Measurements from ENCODE around the gene MYO5B.

MYO5B gene

DNA sequence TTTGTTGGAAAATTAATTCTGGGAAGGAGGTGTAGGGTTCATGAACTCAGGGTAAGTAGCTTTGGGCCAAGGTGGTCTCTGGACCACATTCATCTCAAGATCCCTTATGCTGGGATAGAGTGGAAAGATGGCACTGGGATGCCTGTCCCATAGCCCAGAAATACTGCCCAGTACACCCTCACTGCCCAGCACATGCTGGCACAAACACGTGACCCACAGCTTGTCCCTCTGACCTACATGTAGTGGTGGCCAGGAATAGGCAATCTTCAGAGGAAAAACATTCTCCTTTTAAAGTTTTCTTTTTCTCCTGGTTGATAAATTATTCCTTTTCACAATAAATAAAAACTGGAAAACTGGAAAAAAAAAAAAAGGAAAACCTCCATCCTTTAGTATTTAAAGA, 246.0 kb downstream of the MYO5B start:
- no peak overlapping the region for H3K27ac Mint-ChIP-seq
- H3K4me1 Mint-ChIP-seq = peaks cover 2 to 6% of the 10 kb centered on the region in 2 donors
- H3K27me3 Mint-ChIP-seq = peaks cover 19 to 21% of the 10 kb centered on the region in 2 donors
- DNase-seq (no peak), ATAC-seq (replicated peaks) (no peak)
- no peak overlapping the region for H3K4me3 Mint-ChIP-seq
- H3K36me3 Mint-ChIP-seq = no peaks in the 10 kb centered on the region
- H3K9me3 Mint-ChIP-seq = no peaks in the 10 kb centered on the region

DNA sequence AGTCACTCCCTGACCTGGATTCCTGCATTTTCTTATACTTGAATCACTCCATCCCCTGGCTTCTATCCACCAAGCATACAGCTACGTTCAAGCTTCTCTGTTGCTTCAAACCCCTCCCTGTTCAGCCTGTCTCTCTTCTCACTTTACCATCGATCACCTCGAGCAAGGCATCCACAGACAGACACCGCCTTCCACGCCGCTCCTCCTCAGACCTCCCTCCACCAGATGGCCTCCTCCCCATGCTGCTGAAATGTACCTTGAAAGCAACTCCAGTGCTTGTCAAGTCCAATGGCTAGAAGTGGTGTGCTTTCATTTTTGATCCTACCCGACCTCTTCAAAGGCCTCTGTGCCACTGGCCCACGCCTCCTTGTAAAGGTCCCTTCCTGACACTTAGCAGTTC, 250.3 kb downstream of the MYO5B start:
- H3K4me1 Mint-ChIP-seq = no peaks in the 10 kb centered on the region
- ATAC-seq (replicated peaks) = no peak
- H3K36me3 Mint-ChIP-seq = no peaks in the 10 kb centered on the region
- no peak overlapping the region for H3K27ac Mint-ChIP-seq
- peaks cover 0 to 3% of the 10 kb centered on the region in 2 donors for H3K9me3 Mint-ChIP-seq
- no peak overlapping the region for H3K4me3 Mint-ChIP-seq
- peaks cover 12 to 22% of the 10 kb centered on the region in 2 donors for H3K27me3 Mint-ChIP-seq
- DNase-seq = no peak

DNA sequence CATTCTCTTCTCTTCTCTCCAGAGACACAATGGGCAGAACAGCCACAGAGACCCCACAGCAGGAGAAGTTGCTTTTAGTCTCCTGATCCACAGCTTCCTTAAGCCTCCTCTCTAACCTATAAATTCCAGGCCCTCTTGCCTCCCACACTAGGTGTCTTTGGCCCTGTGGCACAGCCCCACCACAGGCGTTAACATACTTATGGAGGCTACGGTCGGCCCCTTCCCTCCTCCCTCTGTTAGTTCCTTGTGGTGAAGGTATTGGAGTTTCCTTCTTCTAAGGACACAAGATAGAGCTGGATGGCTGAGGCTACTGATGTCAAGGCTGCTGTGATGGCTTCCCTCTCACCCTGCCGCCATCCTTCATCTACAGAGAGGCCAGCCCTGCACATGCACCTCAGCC, 258.1 kb downstream of the MYO5B start:
- ATAC-seq (replicated peaks) = no peak

DNA sequence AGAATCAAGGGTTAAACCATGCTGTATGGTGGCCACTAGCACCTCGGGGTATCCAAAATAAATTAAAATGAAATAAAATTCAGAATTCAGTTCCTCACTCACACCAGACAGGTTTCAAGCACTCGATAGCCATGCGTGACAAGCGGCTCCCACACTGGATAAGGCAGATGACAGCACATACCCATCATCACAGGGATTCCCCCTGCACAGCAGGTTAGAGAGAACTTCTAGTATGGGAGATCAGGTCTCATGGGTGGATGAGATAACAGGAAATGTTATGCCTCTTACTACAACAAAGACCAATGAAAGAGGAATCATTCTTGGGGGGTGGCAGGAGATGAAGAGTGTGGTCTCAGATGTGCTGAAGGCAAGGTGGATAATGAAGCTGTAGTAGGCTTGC, 259.7 kb downstream of the MYO5B start:
- no peak for DNase-seq
- no peak for ATAC-seq (replicated peaks)
- Mint-ChIP-seq H3K4me1 (peaks cover 0 to 2% of the 10 kb centered on the region in 2 donors), H3K36me3 (no peaks in the 10 kb centered on the region), H3K27me3 (peaks cover 8 to 10% of the 10 kb centered on the region in 2 donors), H3K9me3 (no peaks in the 10 kb centered on the region), H3K4me3 (no peak overlapping the region), H3K27ac (no peak overlapping the region)

More for the DNA sequence above, 258.1 kb downstream of the MYO5B start:
- Mint-ChIP-seq H3K9me3 (no peaks in the 10 kb centered on the region), H3K36me3 (no peaks in the 10 kb centered on the region), H3K27ac (no peak overlapping the region), H3K27me3 (peaks cover 14% of the 10 kb centered on the region in 2 donors), H3K4me1 (peaks cover 0 to 2% of the 10 kb centered on the region in 2 donors), H3K4me3 (no peak overlapping the region)
- DNase-seq = no peak

DNA sequence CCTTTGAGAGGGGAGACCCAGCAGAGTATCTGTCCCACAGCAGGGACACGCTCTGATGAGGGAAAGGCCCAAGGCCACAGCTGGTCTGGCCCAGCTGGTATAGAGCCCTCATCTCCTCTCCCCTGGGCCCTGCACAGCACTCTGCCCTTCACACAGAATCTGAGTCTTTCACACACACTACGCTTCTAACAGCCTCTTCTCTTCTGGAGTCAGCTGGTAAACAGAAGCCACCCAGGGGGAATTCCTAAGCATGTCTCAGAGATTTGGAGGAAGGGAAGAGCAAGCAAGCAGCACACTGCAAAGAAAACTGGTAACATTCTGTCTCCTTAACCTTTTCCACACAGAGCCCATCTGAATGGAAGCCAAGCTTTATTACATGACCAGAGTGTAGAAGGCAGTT, 260.5 kb downstream of the MYO5B start:
- H3K9me3 Mint-ChIP-seq = no peaks in the 10 kb centered on the region
- ATAC-seq (replicated peaks) = peak in 1 of 2 donors; percentile 38
- peaks cover 8 to 10% of the 10 kb centered on the region in 2 donors for H3K27me3 Mint-ChIP-seq
- no peak overlapping the region for H3K27ac Mint-ChIP-seq
- H3K4me3 Mint-ChIP-seq = no peak overlapping the region
- H3K36me3 Mint-ChIP-seq = no peaks in the 10 kb centered on the region
- DNase-seq = no peak
- H3K4me1 Mint-ChIP-seq = peaks cover 0 to 2% of the 10 kb centered on the region in 2 donors

DNA sequence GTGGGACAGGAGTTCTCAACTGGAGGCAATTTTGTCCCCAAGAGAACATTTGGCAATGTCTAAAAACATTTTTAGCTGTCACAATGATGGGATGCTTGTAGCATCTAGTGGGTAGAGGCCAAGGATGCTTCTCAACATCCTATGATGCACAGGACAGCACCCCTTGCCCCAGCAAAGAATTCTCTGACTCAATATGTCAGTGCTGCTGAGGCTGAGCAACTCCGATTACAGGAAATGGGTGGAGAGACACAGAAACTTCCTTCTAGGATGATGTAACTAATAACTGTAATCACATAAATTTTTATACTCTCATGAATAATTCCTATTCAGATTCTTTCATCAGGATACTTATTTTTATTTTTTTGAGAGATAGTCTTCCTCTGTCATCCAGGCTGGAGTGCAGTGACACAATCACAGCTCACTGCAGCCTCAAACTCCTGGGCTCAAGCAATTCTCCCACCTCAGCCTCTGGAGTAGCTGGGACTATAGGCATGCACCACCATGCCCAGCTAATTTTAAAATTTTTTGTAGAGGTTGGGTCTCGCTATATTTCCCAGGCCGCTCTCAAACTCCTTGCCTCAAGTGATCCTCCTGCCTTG, 261.3 kb downstream of the MYO5B start:
- Mint-ChIP-seq H3K27me3 (peaks cover 5 to 10% of the 10 kb centered on the region in 2 donors), H3K4me3 (no peak overlapping the region), H3K36me3 (no peaks in the 10 kb centered on the region), H3K27ac (no peak overlapping the region), H3K4me1 (peaks cover 0 to 2% of the 10 kb centered on the region in 2 donors), H3K9me3 (no peaks in the 10 kb centered on the region)
- DNase-seq (no peak), ATAC-seq (replicated peaks) (no peak)

DNA sequence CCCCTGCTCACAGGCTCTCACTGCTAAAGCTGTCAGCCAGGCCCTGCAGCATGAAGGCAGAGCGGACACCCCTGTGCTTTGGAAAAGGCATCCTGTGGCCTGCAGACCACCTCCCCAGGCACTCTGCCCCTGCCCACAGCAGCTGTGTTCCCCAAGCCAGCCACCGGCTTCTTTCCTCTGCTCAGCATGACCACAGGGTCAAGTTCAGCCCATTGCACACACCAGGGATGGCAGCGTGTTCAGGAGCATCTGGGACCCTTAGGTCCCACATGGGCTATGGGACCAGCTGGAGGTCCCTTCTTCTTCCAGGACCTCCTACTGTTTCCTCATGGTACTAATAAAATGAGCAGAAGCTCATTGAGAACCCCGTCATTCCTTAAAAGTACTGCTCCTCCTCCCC, 263.2 kb downstream of the MYO5B start:
- no peak for DNase-seq
- Mint-ChIP-seq H3K9me3 (peaks cover 0 to 3% of the 10 kb centered on the region in 2 donors), H3K27me3 (peaks cover 0 to 12% of the 10 kb centered on the region in 2 donors), H3K36me3 (no peaks in the 10 kb centered on the region), H3K27ac (no peak overlapping the region), H3K4me1 (peaks cover 0 to 2% of the 10 kb centered on the region in 2 donors), H3K4me3 (no peak overlapping the region)
- no peak for ATAC-seq (replicated peaks)

DNA sequence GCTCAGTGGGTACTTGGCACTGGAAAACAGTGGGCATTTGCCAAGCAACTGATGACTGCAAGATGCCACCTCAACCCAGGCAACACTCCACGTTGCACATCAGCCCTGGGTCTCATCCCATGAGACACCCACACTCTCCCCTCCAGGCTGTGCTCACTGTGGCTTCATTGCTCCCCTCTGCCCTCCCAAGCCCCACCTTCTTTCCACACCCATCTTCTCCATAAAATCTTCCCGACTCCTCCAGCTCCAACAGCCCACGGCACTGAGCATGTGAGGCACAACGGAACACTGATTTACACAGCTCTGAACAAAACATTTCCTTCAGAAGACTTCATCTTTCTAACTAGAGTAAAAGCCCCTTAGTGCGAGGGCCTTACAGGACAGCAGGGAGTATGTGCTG, 263.8 kb downstream of the MYO5B start:
- DNase-seq (no peak), ATAC-seq (replicated peaks) (no peak)
- peaks cover 0 to 5% of the 10 kb centered on the region in 2 donors for H3K9me3 Mint-ChIP-seq
- H3K27ac Mint-ChIP-seq = no peak overlapping the region
- no peaks in the 10 kb centered on the region for H3K36me3 Mint-ChIP-seq
- H3K4me3 Mint-ChIP-seq = no peak overlapping the region
- H3K27me3 Mint-ChIP-seq = peaks cover 0 to 16% of the 10 kb centered on the region in 2 donors
- H3K4me1 Mint-ChIP-seq = peaks cover 0 to 2% of the 10 kb centered on the region in 2 donors

DNA sequence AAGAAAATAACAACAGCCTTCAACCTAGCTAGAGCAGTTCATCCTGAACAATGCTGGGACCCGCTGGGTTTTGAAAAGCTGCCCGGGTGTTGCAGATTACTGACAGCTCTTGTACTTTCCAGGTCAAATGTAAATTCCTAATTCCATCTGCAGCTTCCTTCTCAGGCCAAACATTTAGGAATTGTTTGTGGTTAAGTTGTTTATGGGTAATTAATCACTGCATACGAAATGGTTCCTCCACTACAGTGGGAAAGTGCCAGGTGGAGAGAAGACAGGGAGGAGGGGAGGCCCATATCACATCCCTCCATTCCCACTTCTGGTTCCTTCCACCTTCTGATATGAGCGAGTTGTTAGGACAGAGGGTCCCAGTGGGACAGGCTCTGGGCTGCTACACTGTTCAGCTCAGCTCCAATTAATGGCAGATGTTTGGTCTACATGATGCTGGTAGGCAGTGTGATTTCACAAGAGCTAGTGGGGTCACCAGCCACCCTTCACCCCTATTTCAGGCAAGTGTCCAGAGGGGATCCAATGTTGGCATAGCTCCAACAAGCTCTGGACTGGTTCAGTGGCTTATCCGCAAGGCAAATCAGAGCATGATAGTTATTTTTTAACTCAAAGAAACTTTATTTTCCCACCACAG, 268.7 kb downstream of the MYO5B start:
- Mint-ChIP-seq H3K4me3 (no peak overlapping the region), H3K4me1 (no peaks in the 10 kb centered on the region), H3K36me3 (peaks cover 0 to 3% of the 10 kb centered on the region in 2 donors), H3K9me3 (peaks cover 2 to 9% of the 10 kb centered on the region in 2 donors), H3K27ac (no peak overlapping the region), H3K27me3 (peaks cover 23 to 29% of the 10 kb centered on the region in 2 donors)
- no peak for ATAC-seq (replicated peaks)
- DNase-seq = no peak

DNA sequence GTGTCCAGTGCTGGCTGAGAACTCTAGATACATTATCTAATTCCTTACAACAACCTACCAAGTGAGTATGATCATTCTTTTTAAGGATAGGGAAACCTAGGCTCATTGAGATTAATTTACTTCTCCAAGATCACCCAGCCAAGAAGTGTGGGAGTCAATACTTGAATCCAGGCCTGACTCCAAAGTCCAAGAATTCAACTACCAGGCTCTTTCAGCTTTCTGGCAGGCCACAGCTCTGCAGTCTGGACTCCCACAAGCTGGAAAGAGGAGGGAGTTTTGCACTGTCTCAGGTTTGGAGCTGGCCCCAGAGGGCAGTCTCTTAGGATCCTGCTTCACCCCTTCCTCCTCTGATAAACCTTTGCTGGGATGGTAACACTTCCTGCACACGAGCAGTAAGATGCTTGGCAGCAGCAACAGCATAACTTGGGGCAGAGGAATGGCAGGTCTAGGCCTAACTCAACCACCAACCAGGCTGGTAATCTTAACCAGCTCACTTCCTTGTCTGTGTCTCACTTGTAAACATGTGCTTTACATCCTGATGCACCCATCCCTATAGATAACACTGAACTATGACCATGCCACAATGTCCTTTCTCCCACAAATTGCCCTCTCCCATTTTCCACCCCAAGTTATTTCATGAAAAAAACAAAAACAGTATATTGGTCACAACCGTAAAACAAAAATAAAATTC, 270.5 kb downstream of the MYO5B start:
- ATAC-seq (replicated peaks) (no peak), DNase-seq (no peak)
- Mint-ChIP-seq H3K36me3 (peaks cover 0 to 3% of the 10 kb centered on the region in 2 donors), H3K9me3 (peaks cover 2 to 9% of the 10 kb centered on the region in 2 donors), H3K4me1 (no peaks in the 10 kb centered on the region), H3K27me3 (peaks cover 36 to 38% of the 10 kb centered on the region in 2 donors), H3K4me3 (no peak overlapping the region), H3K27ac (no peak overlapping the region)

DNA sequence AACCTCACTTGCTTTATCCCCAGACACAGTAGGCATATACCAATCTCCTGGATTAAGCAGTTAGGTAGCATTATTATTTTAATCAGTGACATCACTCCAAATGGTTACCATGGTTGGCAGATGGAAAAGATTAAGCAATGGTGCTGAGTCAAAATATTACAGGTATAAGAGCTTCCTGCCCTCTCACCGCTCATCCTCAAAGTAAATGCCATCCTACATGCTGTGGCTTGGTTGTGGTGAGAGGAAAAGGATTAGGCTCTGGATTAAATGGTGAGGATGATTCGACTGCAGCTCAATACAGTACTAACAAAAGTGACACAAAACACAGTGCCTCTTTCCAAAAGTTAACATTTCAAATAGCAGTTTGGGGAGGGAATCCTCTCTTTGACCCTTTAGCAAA, 272.7 kb downstream of the MYO5B start:
- Mint-ChIP-seq H3K9me3 (peaks cover 2 to 9% of the 10 kb centered on the region in 2 donors), H3K4me1 (no peaks in the 10 kb centered on the region), H3K4me3 (no peak overlapping the region), H3K27me3 (peaks cover 42 to 43% of the 10 kb centered on the region in 2 donors), H3K36me3 (peaks cover 0 to 3% of the 10 kb centered on the region in 2 donors), H3K27ac (no peak overlapping the region)
- ATAC-seq (replicated peaks) (no peak), DNase-seq (no peak)

DNA sequence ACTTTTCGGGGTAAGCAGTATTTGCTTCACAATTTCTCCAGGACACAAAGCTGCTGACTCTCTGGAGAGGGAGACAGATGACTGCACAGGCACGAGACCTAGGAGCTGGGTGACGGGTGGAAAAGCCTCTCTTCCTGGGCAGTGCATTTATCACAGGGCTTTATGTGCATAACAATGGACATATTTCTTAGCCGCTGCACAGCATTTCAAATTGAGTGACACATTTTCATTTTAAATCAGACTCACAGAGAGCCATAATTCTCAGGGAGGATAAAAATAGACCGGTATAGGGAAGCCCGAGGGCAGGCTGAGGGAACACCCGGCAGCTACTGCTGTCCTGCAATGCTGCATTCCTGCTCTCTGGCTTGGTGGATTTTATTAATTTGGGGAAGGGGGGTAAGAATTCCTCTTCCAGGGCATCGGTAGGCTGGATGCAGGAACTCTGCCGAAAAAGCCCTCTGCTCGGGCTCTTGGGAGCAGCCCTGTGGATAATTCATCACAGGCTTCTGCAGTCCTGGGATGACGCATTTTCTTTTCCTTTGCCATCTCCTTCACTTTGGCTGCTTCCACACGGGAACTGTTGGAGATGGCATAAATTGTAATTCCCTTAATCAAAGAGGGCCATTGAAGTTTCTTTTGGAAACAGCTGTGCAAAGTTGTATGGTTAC, 273.5 kb downstream of the MYO5B start:
- peaks cover 38 to 43% of the 10 kb centered on the region in 2 donors for H3K27me3 Mint-ChIP-seq
- ATAC-seq (replicated peaks) = no peak

DNA sequence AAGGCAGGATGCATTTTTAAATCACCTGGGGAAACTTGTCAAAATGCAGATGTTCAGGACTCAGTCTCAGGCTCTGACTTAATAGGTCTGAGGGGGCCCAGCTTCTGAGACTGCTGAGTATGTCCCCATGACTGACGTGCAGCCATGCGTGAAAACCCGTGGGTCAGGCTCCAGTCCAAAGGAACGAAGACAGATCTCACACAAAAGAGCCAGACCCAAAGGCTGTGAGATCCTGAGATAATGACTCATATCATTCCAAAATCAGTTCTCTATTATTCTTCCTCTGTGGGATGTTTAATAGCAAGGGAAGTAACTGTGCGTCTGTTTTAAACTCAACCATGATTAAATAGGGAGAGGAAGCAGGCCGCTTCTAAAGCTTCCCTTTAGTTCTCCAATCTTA, 274.2 kb downstream of the MYO5B start:
- H3K4me3 Mint-ChIP-seq = no peak overlapping the region
- H3K36me3 Mint-ChIP-seq = peaks cover 0 to 3% of the 10 kb centered on the region in 2 donors
- DNase-seq (no peak), ATAC-seq (replicated peaks) (no peak)
- H3K4me1 Mint-ChIP-seq = no peaks in the 10 kb centered on the region
- peaks cover 2 to 5% of the 10 kb centered on the region in 2 donors for H3K9me3 Mint-ChIP-seq
- H3K27ac Mint-ChIP-seq = no peak overlapping the region
- peaks cover 34 to 43% of the 10 kb centered on the region in 2 donors for H3K27me3 Mint-ChIP-seq

More for the DNA sequence above, 273.5 kb downstream of the MYO5B start:
- peaks cover 2 to 5% of the 10 kb centered on the region in 2 donors for H3K9me3 Mint-ChIP-seq
- peaks cover 0 to 3% of the 10 kb centered on the region in 2 donors for H3K36me3 Mint-ChIP-seq
- DNase-seq = no peak
- no peaks in the 10 kb centered on the region for H3K4me1 Mint-ChIP-seq
- no peak overlapping the region for H3K4me3 Mint-ChIP-seq
- no peak overlapping the region for H3K27ac Mint-ChIP-seq

DNA sequence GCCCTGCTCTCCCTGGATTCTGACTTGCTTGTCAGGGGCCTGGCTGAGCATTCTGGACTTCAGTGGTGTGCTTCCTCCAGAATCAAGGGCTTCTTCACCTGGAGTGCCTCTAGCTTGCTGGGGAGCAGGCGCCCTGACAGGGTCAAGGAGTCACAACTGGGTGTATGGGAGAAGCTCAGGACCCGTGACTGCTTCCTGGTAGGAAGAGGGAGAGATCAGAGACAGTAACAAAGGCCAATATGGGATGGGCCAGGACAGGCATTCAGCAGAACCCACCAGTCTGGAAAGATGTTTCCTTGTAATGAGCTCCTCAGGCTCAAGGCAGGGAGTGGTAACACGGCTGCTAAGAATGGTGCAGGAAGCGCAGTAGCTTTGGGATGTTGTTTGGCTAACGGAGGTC, 277.2 kb downstream of the MYO5B start:
- no peak overlapping the region for H3K27ac Mint-ChIP-seq

More for the DNA sequence above, 277.2 kb downstream of the MYO5B start:
- Mint-ChIP-seq H3K4me1 (no peaks in the 10 kb centered on the region), H3K9me3 (peaks cover 8 to 10% of the 10 kb centered on the region in 2 donors), H3K27me3 (peaks cover 27 to 31% of the 10 kb centered on the region in 2 donors), H3K4me3 (no peak overlapping the region), H3K36me3 (no peaks in the 10 kb centered on the region)
- DNase-seq (no peak), ATAC-seq (replicated peaks) (no peak)

All from stimulated activated naive B cell treated with anti-CD40 and anti-IgM and Interleukin-4, amounts not matched to agents 10 μg/mL and 1 μg/mL and 100 μg/mL, for 72 hours (primary cell).